A673 (cell line): Measurements from ENCODE around the gene BBS2.

ENCODE experiments used
- EZH2 ChIP-seq: fragments of 200-600 bp; sonication (generic); IDR thresholded peaks from 2 replicates; pipeline ENCODE4 v1.6.1; 2017; ENCODE audit warnings: borderline replicate concordance, low read depth, mild to moderate bottlenecking, mixed read lengths, antibody characterized with exemption, low read length; ENCODE audit not compliant: poor library complexity, severe bottlenecking
- TF ChIP-seq, protein P1 (sequence below): fragments of 300-800, 200-600 bp; sonication (generic); conservative IDR thresholded peaks from 2 replicates; pipeline ENCODE4 v1.5.1; 2017; ENCODE audit warnings: low read depth, mild to moderate bottlenecking, antibody characterized with exemption, low read length, moderate library complexity, mixed read lengths

- TF ChIP-seq EZH2, result no peak
- TF ChIP-seq, protein P1, sequence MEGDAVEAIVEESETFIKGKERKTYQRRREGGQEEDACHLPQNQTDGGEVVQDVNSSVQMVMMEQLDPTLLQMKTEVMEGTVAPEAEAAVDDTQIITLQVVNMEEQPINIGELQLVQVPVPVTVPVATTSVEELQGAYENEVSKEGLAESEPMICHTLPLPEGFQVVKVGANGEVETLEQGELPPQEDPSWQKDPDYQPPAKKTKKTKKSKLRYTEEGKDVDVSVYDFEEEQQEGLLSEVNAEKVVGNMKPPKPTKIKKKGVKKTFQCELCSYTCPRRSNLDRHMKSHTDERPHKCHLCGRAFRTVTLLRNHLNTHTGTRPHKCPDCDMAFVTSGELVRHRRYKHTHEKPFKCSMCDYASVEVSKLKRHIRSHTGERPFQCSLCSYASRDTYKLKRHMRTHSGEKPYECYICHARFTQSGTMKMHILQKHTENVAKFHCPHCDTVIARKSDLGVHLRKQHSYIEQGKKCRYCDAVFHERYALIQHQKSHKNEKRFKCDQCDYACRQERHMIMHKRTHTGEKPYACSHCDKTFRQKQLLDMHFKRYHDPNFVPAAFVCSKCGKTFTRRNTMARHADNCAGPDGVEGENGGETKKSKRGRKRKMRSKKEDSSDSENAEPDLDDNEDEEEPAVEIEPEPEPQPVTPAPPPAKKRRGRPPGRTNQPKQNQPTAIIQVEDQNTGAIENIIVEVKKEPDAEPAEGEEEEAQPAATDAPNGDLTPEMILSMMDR, result no peak
These were observed 30.0 kb upstream of the BBS2 start for GRCh38 chr16:56549744-56550385.
